Spleen (tissue), 7 donors: ENCODE measurements around the gene ACTN4.
"Not testable (repeated sequence)": the region's sequence is repeated elsewhere in the genome, so short reads cannot be mapped to it uniquely, and the experiment has no call there.

ENCODE experiments used
- POLR2A ChIP-seq, 3 donors: fragments of 450-650 bp; IDR thresholded peaks; one replicate each; pipeline ENCODE4 v1.5.1; 2017; ENCODE audit warnings: antibody characterized with exemption in 3 of 3, mild to moderate bottlenecking in 1 of 3
- TF ChIP-seq, protein P1 (sequence below), 11 experiments: fragments of 200-600 bp in 7 of 11; fragments of 450-650 bp in 4 of 11; sonication (generic) in 4 of 11; IDR thresholded peaks in 8 of 11; conservative IDR thresholded peaks in 3 of 11; 1 replicate in 7 of 11; 2 replicates in 4 of 11; pipeline versions ENCODE4 v1.4.0 to v1.8.0; 2016 to 2021; ENCODE audit warnings: antibody characterized with exemption in 11 of 11, inconsistent platforms in 4 of 11, mild to moderate bottlenecking in 1 of 11
- donor health status: DM: no; HTN: no; CAD: no; lungs with moderate emphysema.
- donor health status: DM: no; HTN: no; CAD: no.
- donor health status: DM: no; HTN: no; CAD: no.

DNA sequence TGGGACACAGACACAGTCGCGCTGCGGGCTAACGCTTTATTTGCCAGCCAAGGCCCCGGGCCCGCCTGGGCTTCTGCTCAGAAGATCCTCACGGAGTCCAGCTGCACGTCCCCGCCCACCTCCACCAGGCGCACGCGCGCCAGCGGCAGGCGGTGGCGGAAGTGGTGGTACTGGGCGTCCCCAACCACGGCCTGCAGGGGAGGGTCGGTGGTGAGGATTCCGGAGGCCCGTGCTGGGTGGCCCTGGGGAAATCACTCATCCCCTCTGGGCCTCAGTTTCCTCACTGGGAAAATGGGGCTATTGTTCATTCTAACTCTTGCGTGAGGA is 123.5 kb downstream of the ACTN4 start:
- TF ChIP-seq POLR2A (IDR thresholded peaks at IDR 0.05) = not testable (repeated sequence)
- TF ChIP-seq, protein P1, sequence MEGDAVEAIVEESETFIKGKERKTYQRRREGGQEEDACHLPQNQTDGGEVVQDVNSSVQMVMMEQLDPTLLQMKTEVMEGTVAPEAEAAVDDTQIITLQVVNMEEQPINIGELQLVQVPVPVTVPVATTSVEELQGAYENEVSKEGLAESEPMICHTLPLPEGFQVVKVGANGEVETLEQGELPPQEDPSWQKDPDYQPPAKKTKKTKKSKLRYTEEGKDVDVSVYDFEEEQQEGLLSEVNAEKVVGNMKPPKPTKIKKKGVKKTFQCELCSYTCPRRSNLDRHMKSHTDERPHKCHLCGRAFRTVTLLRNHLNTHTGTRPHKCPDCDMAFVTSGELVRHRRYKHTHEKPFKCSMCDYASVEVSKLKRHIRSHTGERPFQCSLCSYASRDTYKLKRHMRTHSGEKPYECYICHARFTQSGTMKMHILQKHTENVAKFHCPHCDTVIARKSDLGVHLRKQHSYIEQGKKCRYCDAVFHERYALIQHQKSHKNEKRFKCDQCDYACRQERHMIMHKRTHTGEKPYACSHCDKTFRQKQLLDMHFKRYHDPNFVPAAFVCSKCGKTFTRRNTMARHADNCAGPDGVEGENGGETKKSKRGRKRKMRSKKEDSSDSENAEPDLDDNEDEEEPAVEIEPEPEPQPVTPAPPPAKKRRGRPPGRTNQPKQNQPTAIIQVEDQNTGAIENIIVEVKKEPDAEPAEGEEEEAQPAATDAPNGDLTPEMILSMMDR (IDR thresholded peaks at IDR 0.05 in 8 of 11, conservative IDR thresholded peaks at IDR 0.05 in 3 of 11) = not testable (repeated sequence)
